Sciatic nerve (tissue), 1 donor: Measurements from ENCODE around the gene ANGPTL1. TPM values are rescaled to one million over a fixed set of nuclear protein-coding genes. Genes with fewer than 3 reads are reported as not detected.

Source experiments
- total RNA-seq: library from RNA; stranded (reverse); fragmentation: NEBNext Ultra II Directional; extraction: Animal tissue kit (Norgen Biotek cat#: 25700); gene quantifications from one replicate; pipeline ENCODE4 v1.2.1, GENCODE V29; 2021
- donor health status: DM: no; HTN: no; CAD: no.

Gene ANGPTL1
- total RNA-seq, 1 donor from 2014 or later = 4.1 TPM

Other genes with a start within 250 kb of the ANGPTL1 start
- 16.0 TPM for gene RALGPS2, start 145.8 kb downstream of the ANGPTL1 start, total RNA-seq
- gene FAM20B, start 154.8 kb upstream of the ANGPTL1 start, total RNA-seq = 81.2 TPM
- 18.4 TPM for gene TOR3A, start 211.0 kb upstream of the ANGPTL1 start, total RNA-seq